K562 (cell line): Measurements from ENCODE around the gene ITSN1.

Source experiments
- CTBP1 ChIP-seq: fragments of 450-650 bp; IDR thresholded peaks from 2 replicates; pipeline ENCODE4 v1.6.1; 2016; ENCODE audit warnings: borderline replicate concordance
- E2F5 ChIP-seq: sonication (generic); formaldehyde crosslinking; IDR thresholded peaks from 2 replicates; pipeline ENCODE4 v1.8.0; 2022; ENCODE audit warnings: mild to moderate bottlenecking, missing genetic modification reagents
- HNRNPUL1 ChIP-seq: fragments of 200-400 bp; formaldehyde crosslinking; IDR thresholded peaks from 2 replicates; pipeline ENCODE4 v1.6.1; 2017; ENCODE audit warnings: low read length
- NCOA4 ChIP-seq: fragments of 450-650 bp; IDR thresholded peaks from 2 replicates; pipeline ENCODE4 v1.6.1; 2018; ENCODE audit warnings: mild to moderate bottlenecking; ENCODE audit not compliant: partially characterized antibody
- SMARCA5 ChIP-seq: fragments of 450-650 bp; IDR thresholded peaks from 2 replicates; pipeline ENCODE4 v1.6.1; 2016
- ZNF253 ChIP-seq: fragments of 250-450 bp; sonication (Bioruptor Pico); conservative IDR thresholded peaks from 2 replicates; pipeline ENCODE4 v1.6.1; 2021; ENCODE audit warnings: mild to moderate bottlenecking

GRCh38 chr21:33948096-33948950 lies 306.0 kb downstream of the ITSN1 start:
- no peak for TF ChIP-seq CTBP1
- TF ChIP-seq NCOA4, result no peak
- TF ChIP-seq E2F5, result no peak
- TF ChIP-seq ZNF253, result no peak
- TF ChIP-seq SMARCA5, result no peak
- no peak for TF ChIP-seq HNRNPUL1
